Fibroblast of gingiva (primary cell): ENCODE measurements around the gene JADE2.
"Not testable (repeated sequence)": the region's sequence is repeated elsewhere in the genome, so short reads cannot be mapped to it uniquely, and the experiment has no call there.

Experiments used
- DNase-seq: peaks from one replicate; pipeline ENCODE4 v3.0.0-alpha.2; 2011; ENCODE audit warnings: low read depth

The JADE2 gene

DNA sequence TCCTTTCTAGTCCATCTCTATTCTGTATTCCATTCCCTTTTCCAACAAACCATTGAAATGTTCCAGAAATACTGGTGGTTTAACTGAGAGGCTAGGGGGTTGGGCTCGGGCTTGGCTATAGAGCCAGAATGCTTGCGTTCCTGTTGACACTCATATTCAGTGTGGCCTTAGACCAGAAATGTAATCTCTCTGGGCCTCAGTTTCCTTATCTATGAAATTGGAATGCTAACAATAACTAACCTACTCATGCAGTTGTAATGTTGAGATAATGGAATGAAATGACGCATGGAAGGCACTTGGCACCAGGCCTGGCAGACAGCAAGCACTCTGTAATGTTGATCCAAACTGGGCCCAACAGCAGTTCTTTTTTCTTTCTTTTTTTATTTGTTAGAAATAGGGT, 26.8 kb downstream of the JADE2 start:
- DNase-seq, result peak; percentile 89

DNA sequence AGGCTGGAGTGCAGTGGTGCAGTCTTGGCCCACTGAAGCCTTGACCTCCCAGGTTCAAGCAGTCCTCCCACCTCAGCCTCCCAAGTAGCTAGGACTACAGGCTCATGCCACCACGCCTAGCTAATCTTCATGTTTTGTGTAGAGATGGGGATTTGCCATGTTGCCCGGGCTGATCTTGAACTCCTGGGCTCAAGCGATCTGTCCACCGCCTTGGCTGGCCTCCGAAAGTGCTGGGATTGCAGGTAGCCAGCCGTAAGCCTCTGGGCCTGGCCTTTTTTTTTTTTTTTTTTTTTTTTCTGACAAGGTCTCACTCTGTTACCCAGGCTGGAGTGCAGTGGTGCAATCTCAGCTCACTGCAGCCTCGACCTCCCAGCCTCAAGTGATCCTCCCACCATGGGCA, 27.2 kb downstream of the JADE2 start:
- not testable (repeated sequence) for DNase-seq

DNA sequence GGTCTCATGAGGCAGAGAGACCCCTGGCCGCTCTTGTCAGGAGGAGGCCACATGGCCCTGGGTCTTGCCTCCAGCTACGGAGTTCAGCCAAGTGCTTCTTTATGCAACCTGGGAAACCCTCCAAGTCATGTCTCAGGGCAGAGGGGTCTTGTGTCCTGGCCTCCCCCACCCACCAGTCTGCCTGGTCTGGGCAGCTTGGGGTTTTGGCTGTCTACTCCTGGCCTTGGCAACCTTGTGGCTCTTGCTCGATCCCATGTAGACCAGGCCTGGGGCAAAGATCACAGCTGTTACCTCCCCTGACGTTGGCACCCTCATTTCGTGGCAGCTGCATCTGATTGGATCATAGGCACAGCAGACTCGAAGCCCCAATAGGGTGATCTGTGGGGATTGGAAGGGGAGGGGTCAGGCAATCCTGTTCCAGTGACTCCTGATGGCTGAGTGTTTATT, 28.4 kb downstream of the JADE2 start:
- peak; percentile 49 for DNase-seq

DNA sequence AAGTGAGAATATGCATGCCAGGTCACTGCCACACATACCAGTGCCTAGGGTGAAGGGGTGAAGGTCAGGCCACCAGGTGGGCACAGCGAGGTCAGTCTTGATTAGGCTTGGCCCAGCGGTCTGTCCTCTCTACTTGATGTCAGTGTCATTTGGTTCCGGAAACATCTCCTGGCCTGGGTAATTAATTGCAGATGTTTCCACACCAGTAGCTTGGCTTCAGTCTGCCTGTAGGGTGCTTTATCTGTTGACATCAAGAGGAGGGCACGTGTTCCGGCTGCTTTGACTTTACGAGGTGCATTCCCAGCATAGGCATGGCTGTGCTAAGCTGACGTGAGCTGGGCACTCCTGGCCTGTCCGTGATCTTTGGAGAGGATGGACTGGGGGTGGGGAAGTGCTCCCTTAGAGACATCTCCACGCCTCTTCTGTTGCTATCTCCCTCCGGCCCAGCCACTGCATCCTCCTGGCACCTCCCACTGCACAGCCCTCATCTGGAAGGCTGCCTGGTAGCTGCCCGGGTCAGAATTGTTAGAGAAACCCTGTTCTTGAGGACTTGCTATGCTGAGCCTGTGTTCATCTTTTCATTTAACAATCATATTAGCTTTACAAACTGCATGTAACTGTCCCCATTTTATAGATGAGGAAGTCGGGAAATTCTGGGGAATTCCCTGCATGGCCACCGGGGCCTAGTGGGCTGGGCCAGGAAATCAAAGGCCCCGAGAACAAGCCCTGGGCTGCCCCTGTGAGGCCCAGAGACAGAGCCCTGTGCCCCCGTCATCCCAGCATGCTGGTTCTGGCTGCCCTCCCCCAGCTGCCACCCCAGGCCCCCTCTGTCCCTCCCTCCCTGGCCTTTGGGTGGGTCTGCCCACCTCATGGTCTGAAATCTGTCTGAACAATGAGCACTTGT, 29.1 kb downstream of the JADE2 start:
- peak; percentile 95 for DNase-seq

DNA sequence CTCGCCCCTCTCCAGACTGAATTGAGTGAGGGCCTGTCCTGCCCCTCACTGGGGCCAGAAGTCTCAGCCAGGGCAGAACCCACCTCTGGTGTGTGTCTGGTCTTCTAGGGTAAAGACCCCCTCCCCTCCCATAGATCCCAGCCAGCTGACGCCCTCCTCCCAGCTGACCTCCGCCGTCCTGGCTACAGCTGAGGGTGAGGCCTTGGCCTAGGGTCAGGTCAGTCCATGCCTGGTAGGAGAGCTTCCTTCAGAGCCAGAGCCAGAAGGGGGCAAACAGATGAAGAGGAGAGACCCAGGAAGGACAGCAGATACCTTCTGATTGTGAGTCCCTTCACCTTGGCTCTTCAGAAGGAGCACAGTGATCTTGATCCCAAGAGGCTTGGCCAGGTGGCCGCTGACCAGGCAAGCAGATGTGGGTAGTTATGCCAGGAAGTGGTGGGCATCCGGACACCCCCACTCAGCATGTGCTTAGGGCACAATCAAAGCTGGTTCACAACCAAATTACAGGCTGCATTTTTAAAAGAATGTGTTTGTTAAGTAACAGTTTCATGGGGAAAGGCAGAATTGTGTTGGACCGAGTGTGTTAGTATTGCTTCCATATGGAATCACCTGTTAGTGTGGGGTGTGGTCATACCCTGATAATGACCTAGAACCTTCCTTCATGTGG, 29.9 kb downstream of the JADE2 start:
- DNase-seq, result no peak

DNA sequence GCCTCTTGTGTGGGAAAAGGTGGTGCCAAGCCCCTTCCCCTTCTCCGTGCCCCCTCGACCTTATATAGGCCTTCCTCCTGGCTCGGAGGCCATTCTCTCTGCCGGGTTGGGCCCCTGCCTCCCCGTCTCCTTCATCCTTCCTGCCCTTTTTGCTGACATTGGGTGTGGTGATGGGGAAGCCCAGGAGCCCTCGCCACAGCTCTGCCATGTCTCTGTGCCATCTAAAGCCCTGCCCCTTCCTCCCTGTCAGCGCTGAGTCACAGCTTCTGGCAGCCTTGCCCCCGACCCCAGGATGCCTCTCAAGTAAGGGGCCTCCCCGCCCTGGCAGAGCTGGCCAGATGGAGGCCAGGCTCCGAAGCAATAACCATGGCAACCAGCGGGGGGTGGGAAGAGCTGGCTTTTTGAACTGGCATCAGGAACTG, 30.4 kb downstream of the JADE2 start:
- DNase-seq, result peak; percentile 88

DNA sequence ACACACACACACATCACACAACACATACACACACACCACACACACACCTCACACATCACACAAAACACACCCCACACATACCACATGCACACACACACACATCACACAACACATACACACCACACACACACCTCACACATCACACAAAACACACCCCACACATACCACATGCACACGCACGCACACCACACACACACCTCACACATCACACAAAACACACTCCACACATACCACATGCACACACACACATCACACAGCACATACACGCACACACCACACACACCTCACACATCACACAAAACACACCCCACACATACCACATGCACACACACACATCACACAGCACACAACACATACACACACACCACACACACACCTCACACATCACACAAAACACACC, 31.1 kb downstream of the JADE2 start:
- not testable (repeated sequence) for DNase-seq

DNA sequence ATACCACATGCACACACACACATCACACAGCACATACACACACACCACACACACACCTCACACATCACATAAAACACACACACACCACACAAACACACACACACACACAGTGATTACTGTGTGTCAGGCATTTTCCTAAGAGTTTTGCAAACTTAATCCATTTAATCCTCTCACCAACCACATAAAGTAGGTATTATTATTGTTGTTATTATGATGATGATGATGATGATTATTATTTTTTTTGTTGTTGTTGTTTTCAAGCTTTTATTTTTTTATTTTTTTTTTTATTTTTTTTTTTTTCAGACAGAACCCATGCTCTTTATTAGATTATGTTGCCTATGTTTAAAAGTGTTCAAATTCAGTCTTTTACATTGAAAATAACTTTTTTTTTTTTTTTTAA, 31.5 kb downstream of the JADE2 start:
- DNase-seq, result no peak

DNA sequence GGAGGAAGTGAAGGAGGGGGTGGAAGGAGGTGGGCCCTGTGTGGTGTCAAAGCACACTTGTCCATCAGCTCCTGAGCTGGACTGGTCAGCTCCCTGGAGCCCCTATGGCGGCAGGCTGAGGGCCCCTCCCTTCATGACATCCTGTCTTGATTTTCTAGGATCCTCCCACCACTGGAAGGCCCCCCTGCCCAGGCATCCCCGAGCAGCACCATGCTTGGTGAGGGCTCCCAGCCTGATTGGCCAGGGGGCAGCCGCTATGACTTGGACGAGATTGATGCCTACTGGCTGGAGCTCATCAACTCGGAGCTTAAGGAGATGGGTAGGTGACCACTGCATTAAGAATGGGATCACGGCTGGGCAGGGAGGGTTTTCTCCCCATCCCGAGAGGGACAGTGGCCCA, 34.2 kb downstream of the JADE2 start:
- no peak for DNase-seq

DNA sequence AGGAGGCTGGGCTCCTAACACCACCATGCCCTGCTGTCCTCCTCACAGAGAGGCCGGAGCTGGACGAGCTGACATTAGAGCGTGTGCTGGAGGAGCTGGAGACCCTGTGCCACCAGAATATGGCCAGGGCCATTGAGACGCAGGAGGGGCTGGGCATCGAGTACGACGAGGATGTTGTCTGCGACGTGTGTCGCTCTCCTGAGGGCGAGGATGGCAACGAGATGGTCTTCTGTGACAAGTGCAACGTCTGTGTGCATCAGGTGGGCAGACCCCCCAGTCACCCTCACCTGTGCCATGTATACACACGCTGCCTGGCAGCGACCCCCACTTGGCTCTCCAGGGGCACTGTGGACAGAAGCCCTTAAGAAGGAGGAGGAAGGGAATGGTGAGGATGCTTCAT, 35.2 kb downstream of the JADE2 start:
- DNase-seq, result no peak

DNA sequence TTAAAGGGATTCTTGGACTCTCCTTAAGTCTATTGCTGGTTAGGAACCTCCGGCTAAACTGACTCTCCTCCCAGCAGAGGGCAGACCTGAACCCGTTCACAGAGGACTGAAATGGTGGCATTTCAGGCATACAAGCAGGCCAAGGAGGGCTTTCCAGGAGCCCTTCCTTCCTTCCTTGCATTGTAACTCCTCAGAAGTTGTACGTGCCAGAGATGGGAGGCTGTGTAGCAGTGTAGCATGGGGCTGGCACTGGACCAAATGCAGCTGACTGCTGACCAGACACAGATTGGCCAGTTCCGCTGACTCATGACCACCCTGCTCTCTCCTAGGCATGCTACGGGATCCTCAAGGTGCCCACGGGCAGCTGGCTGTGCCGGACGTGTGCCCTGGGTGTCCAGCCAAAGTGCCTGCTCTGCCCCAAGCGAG, 36.4 kb downstream of the JADE2 start:
- peak; percentile 53 for DNase-seq

DNA sequence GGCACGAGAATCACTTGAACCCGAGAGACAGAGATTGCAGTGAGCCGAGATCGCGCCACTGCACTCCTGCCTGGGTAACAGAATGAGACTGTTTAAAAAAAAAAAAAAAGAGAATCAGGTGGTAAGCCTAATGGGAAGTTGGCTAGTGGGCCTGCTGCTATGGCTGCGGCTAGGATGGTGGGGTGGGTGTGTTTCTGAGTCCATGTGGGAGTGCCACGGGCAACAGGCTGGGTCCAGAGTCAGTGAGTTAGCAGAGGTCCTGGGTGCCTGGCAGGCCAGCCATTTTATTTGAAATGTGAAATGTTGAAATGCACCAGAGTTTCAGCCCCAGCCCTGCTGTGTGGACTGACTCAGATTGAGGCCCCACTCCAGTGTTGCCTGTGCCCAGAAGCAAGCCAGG, 37.8 kb downstream of the JADE2 start:
- DNase-seq, result no peak

DNA sequence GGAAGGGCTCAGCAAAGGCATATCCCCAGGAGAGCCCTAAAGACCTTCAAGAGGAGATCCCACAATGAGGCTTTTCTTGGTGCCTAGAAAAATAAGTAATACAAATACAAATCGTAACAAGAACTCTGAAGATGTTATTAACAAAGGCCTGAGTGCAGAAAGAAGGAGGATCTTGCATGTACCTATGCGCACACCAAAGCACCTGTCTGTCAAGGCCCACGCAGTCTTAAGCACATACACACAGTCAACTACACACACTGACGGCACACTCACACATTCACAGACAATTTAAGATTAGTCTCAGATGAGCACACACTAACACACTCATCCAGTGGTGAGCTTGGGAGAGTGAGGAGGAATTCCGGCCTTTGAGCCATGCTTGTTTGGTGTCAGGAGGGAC, 38.5 kb downstream of the JADE2 start:
- no peak for DNase-seq

DNA sequence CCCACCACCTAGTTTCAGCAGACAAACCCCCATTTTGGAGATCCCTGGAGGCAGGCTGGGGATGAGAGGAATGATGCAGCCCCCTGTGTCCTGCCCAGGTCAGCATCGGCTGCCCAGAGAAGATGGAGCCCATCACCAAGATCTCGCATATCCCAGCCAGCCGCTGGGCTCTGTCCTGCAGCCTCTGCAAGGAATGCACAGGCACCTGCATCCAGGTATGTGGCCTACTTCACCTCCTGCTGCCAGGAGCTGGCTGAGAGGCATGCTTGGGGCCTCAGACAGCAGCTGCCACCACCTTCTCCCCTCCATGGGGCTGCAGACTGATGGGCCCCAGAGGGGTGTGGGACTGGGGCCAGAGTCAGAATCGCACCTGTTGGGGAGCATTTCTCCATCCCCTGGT, 38.9 kb downstream of the JADE2 start:
- DNase-seq, result no peak

DNA sequence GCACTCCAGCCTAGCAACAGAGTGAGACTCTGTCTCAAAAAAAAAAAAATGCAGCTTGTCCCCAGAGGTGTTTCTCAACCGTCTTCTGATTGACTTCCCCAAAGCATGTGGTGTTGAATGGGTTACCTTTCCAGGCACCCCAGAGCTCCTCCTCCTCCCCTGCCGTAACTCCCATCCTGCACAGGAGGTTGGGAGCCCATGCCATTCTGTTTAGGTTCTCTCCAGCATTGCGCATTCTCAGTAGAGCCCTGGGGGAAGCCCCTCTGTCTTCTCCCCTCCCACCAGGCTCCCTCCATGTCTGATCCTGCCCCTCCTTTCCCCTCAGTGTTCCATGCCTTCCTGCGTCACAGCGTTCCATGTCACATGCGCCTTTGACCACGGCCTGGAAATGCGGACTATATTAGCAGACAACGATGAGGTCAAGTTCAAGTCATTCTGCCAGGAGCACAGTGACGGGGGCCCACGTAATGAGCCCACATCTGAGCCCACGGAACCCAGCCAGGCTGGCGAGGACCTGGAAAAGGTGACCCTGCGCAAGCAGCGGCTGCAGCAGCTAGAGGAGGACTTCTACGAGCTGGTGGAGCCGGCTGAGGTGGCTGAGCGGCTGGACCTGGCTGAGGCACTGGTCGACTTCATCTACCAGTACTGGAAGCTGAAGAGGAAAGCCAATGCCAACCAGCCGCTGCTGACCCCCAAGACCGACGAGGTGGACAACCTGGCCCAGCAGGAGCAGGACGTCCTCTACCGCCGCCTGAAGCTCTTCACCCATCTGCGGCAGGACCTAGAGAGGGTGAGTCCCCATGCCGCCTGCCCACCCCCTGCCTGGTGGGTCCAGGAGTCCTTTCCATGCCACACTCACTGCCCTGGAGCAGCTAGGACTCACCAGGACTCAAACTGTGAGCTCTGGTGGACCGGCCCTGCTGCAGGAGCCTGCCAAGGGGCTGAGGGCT, 40.6 kb downstream of the JADE2 start:
- no peak for DNase-seq

DNA sequence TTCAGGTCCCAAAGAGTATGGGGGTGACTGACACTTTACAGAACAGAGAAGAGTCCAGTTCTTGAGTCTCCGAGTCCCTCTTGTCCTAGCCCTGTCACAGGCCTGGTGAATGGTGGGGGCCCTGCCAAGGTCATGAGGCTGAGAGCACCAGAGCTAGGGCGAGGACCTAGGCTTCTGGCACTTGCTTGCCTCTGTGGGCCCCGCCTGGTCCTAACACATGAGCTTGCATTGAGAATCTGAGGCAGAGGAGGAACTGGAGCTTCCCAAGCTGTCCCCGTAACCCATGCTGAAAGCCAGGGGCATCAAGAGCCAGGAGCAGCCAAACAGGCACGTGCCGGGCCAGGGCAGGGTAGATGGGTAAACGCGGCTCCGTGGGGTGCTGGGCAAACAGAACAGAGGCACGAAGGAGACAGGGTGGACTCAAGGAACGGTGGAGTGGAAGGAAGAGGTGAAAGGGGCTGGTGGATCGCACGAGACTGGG, 41.3 kb downstream of the JADE2 start:
- no peak for DNase-seq

DNA sequence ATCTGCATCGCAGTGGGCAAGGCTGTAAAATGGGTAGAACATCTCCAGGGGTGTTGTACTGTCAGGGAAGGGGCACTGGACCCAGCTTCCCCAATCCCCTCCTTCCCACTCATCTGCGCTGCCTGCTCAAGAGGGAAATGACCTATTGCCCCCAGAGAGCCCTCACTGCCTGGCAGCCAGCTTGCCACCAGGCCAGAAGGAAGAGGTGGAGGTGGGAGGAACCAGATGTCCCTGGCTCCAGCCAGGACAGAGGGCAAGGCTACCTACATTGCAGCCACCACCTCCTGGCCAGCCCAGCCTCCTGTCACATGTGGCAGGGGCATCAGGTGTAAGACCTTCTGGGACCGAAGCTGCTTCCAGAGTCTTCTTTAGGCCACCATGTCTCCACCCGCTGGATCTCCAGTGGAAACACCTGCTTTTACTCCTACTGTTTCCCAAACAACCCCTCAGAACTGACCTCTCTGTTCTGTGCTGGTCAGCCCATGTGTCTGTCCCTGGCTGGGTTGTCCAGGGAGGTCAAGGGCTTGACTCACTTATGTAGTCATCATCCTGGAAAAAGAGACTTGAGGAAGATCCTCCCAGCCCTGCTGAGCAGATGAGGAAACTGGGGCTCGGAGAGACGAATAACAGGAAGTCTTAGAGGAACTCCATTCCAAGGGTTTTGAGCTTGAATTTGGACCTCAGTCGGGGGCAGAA, 42.3 kb downstream of the JADE2 start:
- peak; percentile 72 for DNase-seq

DNA sequence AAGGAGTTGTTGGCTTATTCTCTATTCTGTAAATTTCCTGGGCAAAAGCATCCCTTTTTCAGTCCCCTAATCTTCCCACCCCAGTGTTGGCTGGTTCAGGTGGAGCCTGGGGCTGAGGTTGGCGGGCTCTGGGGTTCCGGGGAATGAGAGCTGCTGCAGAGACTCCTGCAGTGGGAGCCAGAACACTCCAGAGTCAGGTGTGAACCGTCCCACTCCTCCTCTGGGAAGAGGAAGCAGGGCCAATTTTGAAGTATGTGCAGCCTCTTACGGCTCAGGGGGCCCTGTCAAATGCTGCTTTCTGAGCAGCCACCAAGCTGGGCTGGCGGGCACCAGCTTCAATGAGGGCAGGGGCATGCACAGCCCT, 42.8 kb downstream of the JADE2 start:
- DNase-seq, result no peak

DNA sequence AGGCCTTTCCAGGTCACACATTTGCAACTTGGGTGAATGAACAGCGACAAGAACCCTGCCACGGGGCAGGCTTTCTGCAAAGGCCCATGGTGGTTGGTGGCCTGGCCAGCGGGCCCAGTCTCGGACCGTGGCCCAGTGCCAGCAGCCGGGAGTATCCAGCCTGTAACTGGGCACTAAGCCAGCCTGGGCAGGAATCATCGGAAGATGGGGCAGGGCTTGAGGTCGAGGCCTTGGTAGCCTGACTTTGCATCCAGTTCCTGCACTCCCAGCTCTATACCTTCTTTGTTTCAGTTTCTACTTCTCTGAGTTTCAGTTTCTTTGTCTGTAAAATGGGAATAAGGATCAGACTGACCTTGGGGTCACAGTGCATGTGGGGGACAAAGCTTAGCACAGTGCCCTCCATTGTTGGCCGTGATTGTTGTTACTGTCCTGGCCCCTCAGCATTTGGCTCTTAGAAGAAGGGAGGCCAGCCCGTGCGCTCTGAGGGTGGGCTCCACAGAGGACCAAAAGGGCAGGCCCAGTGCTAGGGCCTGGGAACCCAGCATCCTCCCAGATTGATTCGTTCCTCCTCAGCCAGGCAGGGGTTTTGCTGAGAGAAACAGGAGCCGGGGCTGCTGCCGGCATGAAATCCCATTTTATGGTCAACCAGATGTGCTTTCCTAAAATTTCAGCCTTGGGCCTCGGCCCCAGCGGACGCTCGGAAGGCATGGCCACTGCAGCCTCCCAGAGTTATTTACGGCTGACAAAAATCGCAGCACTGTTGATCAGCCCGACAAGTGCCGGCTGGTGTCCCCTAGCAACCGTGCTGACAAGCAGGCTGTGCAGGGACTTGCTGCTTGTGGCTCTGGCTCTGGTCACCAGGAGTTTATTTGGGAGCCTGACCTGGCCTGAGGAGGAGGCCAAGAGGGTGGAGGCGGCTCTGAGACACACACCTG, 43.6 kb downstream of the JADE2 start:
- DNase-seq, result peak; percentile 79

DNA sequence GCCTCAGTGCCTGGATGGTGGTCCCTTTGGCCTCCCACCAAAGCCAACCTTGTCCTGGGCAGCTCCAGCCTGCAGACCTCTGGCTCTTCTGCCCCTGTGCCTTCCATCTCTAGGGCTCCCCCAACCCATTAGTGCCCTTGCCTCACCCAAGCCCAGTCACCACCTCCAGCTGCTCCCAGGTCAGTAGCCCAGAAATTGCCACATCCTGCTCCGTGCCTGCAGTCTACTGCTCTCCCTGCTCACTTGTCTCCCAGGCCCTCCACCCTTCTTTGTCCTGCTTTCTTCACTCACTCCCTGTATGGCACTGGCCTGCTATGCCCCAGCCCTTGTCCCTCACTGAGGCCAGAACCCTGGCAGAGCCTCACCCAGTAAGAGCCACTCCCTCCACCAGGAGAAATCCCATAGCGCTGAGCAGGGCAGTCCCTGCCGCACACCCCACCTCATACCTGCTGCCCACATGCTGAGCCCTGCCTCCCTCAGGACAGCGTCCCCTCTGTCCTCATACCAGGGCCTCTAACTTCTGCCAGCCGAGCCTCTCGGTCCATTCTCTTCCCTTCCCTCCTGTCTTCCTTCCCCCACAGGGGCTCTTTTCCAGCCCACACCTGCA, 44.4 kb downstream of the JADE2 start:
- DNase-seq, result no peak
